ENCODE measurements around the gene FBN3. TPM values are rescaled to one million over a fixed set of nuclear protein-coding genes. Genes with fewer than 3 reads are reported as not detected.

FBN3 gene
- total RNA-seq, 1 donor from 2014 or later = not detected

DNA sequence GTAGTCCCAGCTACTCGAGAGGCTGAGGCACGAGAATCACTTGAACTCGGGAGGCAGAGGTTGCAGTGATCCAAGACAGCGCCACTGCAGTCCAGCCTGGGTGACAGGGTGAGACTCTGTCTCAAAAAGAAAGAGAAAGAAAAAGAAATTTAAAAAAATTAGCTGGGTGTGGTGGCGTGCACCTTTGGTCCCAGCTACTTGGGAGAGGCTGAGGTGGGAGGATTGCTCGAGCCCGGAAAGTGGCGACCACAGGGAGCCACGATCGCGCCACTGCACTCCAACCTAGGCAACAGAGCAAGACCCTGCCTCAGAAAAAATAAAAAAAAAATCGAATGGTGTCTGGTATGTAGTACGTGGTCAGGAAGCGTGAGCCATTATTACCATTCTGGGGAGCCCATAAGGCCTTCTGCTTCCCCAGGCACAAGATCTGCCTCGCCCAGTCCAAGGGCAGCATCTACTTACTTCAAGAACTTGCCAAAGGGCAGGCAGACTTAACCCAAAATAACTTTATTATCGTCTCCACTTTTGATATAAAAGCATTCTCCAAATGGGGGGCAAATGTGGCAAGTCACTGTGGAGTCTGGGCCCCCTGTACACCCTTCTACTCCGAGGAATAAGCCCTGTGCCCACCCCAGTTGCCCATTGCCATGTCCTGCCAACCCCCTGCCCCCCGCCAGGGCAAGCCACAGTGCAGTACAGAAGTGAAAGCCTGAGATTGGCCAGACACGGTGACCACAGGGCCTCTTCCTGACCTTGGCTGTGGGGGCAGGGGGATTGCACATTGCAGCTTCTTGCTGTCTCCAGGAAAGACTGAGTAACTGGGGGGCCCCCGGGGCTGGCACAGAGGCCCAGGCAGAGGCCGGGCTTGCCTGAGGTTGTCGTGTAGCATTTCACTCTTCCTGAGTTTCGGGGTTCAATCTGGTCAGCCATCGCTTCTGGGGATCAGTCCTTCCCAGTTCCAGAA, 84.2 kb downstream of the FBN3 start:
- DNase-seq (ENCODE audit: low spot score in 2 of 2) = no peak
- H3K27me3 ChIP-seq = no peaks in the 10 kb centered on the region
- TF ChIP-seq, protein P1, sequence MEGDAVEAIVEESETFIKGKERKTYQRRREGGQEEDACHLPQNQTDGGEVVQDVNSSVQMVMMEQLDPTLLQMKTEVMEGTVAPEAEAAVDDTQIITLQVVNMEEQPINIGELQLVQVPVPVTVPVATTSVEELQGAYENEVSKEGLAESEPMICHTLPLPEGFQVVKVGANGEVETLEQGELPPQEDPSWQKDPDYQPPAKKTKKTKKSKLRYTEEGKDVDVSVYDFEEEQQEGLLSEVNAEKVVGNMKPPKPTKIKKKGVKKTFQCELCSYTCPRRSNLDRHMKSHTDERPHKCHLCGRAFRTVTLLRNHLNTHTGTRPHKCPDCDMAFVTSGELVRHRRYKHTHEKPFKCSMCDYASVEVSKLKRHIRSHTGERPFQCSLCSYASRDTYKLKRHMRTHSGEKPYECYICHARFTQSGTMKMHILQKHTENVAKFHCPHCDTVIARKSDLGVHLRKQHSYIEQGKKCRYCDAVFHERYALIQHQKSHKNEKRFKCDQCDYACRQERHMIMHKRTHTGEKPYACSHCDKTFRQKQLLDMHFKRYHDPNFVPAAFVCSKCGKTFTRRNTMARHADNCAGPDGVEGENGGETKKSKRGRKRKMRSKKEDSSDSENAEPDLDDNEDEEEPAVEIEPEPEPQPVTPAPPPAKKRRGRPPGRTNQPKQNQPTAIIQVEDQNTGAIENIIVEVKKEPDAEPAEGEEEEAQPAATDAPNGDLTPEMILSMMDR (IDR thresholded peaks at IDR 0.05) = no peak
- H3K9me3 ChIP-seq = peaks cover 5 to 9% of the 10 kb centered on the region in 2 donors
- no peak overlapping the region for H3K4me3 ChIP-seq
- H3K4me1 ChIP-seq = no peaks in the 10 kb centered on the region
- H3K27ac ChIP-seq = no peak overlapping the region
- H3K36me3 ChIP-seq = no peaks in the 10 kb centered on the region
- intact Hi-C loops (cut with DNase I) = no loop called here

DNA sequence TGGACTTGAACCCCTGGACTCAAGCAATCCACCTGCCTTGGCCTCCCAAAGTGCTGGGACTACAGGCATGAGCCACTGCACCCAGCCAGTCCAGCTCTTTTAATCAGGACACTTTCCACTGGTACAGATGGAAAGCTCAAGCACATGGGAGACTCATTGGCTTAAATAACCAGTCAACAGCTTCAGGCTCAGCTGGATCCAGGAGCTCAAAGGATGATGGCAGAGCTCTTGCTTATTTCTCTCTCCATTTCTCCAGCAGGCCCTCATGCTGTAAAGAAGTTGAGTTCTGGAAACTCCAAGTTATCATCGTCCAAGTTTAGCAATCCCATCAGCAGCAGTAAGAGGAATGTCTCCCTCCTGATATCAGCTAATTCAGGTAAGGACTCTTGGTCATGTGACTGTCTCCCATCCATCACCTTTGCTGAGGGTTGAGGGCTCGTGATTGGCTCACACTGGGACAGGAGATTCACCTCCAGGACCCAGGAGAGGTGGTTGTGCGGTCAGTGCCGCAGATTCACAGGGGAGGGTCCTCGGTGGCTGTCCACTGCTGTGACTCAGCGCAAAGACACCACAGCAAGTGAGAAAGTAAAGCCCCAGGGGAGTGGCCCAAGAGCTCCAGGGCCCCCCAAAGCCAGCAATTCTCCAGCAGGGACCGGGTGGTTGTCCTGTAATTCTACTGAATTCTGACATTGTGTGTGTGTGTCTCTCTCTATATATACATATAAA, 91.7 kb downstream of the FBN3 start:
- Histone ChIP-seq H3K27me3 (no peaks in the 10 kb centered on the region), H3K27ac (no peak overlapping the region), H3K36me3 (no peaks in the 10 kb centered on the region), H3K4me1 (no peaks in the 10 kb centered on the region), H3K9me3 (no peaks in the 10 kb centered on the region), H3K4me3 (no peak overlapping the region)
- TF ChIP-seq, protein P1 (IDR thresholded peaks at IDR 0.05) = no peak
- intact Hi-C loops (cut with DNase I) = no loop called here
- no peak for DNase-seq (ENCODE audit: low spot score in 2 of 2)

DNA sequence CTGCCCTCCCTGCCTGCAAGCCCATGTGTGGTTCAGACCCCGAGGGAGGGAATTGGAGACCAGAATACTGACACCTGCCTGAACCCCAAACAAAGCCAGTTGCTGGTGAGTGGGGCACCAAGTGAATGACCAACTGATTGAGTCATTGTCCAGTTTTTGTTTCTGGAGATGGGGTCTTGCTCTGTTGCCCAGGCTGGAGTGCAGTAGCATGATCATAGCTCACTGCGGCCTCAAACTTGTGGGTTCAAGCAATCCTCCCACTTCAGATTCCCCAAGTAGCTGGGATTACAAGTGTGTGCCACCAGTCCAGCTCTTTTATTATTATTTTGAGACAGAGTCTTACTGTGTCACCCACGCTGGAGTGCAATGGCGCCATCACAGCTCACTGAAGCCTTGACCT, 92.9 kb downstream of the FBN3 start:
- Histone ChIP-seq H3K27ac (no peak overlapping the region), H3K4me3 (no peak overlapping the region), H3K9me3 (no peaks in the 10 kb centered on the region), H3K27me3 (no peaks in the 10 kb centered on the region), H3K36me3 (no peaks in the 10 kb centered on the region), H3K4me1 (no peaks in the 10 kb centered on the region)
- TF ChIP-seq, protein P1 (IDR thresholded peaks at IDR 0.05) = no peak
- DNase-seq (ENCODE audit: low spot score in 2 of 2) = no peak
- intact Hi-C loops (cut with DNase I) = no loop called here

DNA sequence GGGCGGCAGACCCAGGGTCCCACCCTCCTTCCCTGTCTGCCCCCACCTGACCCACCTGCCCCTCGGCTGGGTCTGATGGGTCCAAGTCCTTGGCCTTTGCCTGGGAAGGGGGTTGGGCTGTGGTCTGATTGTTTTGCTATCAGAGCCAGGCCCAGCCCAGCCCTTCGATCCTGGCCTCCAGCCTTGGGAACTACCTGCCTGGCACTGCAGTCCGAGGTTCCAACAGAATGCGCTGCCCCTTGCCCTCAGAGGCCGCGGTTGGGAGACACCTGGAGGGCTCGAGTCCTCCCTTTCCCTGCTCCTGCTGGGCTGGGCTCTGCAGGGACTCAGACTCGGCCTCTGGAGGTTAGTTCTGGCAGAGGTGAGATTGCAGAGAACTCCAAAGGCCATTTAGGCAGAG, 95.2 kb downstream of the FBN3 start:
- intact Hi-C loops (cut with DNase I) = no loop called here
- H3K27me3 ChIP-seq = peaks cover 4% of the 10 kb centered on the region
- no peak overlapping the region for H3K4me3 ChIP-seq
- no peaks in the 10 kb centered on the region for H3K36me3 ChIP-seq
- no peaks in the 10 kb centered on the region for H3K4me1 ChIP-seq
- H3K27ac ChIP-seq = no peak overlapping the region
- no peak for DNase-seq (ENCODE audit: low spot score in 2 of 2)
- TF ChIP-seq, protein P1 (IDR thresholded peaks at IDR 0.05) = no peak
- no peaks in the 10 kb centered on the region for H3K9me3 ChIP-seq

DNA sequence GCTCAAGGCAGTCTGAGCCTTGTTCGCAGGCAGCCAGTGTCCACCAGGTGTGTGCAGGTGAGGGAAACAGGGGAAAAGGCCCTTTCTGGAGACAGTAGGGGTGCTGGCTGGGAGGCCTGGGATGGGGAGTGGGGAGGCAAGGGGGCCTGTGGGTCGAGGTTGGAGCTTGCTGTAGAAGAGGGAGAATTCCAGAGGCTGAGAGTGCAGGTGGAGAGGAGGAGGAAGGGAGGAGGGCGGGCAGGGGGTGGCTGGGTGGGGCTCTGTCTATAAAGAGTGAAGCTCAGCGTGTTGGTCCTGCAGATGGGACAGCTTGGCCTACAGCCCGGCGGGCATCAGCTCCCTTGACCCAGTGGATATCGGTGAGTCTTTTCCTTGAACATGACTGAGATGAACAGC, 96.9 kb downstream of the FBN3 start, which contains the start of gene CCL25:
CCL25 (plus strand) TSS at position 297 of the 396 bp plus-strand sequence. CDS start 290 bp downstream, outside the sequence.
- Histone ChIP-seq H3K9me3 (no peaks in the 10 kb centered on the region), H3K36me3 (no peaks in the 10 kb centered on the region), H3K4me3 (no peak within 1 kb of the TSS), H3K4me1 (no peaks in the 10 kb centered on the region), H3K27ac (no peak within 1 kb of the TSS), H3K27me3 (peaks cover 4% of the 10 kb centered on the region)
- intact Hi-C loops (cut with DNase I) = no loop called here
- TF ChIP-seq, protein P1 (IDR thresholded peaks at IDR 0.05) = no peak
- no peak for DNase-seq (ENCODE audit: low spot score in 2 of 2)
